Colonic mucosa (tissue), 4 donors: ENCODE data around the gene RPL27. TPM values are rescaled to one million over a fixed set of nuclear protein-coding genes. Genes with fewer than 3 reads are reported as not detected.

Experiments used
- DNase-seq: peaks from one replicate; pipeline ENCODE4 v3.0.0-alpha.2; 2020
- H3K27ac ChIP-seq: fragments of 200-600 bp; one replicate; pipeline ENCODE4 v1.8.0; 2021
- H3K27me3 ChIP-seq: fragments of 200-600 bp; one replicate; pipeline ENCODE4 v1.8.0; 2021
- H3K36me3 ChIP-seq: fragments of 200-600 bp; one replicate; pipeline ENCODE4 v1.8.0; 2021
- H3K4me1 ChIP-seq: fragments of 200-600 bp; one replicate; pipeline ENCODE4 v1.8.0; 2021; ENCODE audit warnings: mild to moderate bottlenecking
- H3K4me3 ChIP-seq: fragments of 200-600 bp; one replicate; pipeline ENCODE4 v1.8.0; 2021
- H3K9ac ChIP-seq, 2 donors: one replicate each; pipeline ENCODE4 v1.7.0; 2013; ENCODE audit warnings: control low read depth in 2 of 2, low read depth in 2 of 2, low read length in 2 of 2
- H3K9me3 ChIP-seq: fragments of 200-600 bp; one replicate; pipeline ENCODE4 v1.8.0; 2021
- intact Hi-C: fragments of 100-400 bp; cut with DNase I; formaldehyde crosslinking; loops from one replicate; pipeline ENCODE4 v1.14.1; 2022
- total RNA-seq, 2 donors: library from RNA; stranded (reverse); fragmentation: NEBNext Ultra II Directional in 1 of 2; extraction: Animal tissue kit (Norgen Biotek cat#: 25700) in 1 of 2; gene quantifications; one replicate each; pipeline ENCODE4 v1.2.1, GENCODE V29; 2021
- TF ChIP-seq, protein P1 (sequence below): fragments of 200-600 bp; IDR thresholded peaks from one replicate; pipeline ENCODE4 v1.8.0; 2022; ENCODE audit warnings: antibody characterized with exemption, mild to moderate bottlenecking
- donor health status: healthy.
- donor health status: DM: no; HTN: no; CAD: no.
- donor health status: DM: no; HTN: no; CAD: no.

The RPL27 gene
- total RNA-seq, 2 donors from 2014 or later: 707 to 851 TPM

DNA sequence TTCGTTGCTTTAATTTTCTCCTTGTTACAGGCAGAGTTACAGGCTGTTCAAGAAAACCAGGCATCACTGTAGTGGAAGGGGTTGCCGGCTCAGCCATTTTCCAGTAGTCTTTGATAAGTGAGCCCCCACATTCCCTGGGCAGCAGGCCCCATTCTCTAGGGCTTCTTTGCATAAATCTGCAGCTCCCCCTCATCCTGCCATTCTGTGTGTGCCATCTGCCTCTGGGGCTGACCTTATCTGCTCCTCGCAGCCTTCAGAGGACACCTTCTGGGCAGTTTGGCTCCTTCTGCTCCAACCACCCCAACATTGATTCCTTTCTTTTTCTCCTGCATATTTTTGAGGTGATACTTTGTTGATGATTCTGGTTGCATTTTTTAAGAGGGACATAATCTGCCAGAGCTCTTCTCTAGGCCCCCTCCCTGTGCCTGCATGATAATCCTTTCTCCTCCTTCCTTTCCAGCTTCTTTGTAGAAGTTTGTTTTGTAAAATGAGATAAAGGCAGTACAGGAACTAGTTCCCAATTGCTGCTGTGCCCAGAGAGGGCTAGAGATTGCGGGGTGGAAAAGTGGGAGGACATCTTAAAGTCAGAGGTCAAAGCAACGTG is 43.9 kb downstream of the RPL27 start:
- H3K9me3 ChIP-seq: no peaks in the 10 kb centered on the region
- no peak overlapping the region for H3K4me3 ChIP-seq
- TF ChIP-seq, protein P1, sequence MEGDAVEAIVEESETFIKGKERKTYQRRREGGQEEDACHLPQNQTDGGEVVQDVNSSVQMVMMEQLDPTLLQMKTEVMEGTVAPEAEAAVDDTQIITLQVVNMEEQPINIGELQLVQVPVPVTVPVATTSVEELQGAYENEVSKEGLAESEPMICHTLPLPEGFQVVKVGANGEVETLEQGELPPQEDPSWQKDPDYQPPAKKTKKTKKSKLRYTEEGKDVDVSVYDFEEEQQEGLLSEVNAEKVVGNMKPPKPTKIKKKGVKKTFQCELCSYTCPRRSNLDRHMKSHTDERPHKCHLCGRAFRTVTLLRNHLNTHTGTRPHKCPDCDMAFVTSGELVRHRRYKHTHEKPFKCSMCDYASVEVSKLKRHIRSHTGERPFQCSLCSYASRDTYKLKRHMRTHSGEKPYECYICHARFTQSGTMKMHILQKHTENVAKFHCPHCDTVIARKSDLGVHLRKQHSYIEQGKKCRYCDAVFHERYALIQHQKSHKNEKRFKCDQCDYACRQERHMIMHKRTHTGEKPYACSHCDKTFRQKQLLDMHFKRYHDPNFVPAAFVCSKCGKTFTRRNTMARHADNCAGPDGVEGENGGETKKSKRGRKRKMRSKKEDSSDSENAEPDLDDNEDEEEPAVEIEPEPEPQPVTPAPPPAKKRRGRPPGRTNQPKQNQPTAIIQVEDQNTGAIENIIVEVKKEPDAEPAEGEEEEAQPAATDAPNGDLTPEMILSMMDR: no peak
- no peaks in the 10 kb centered on the region for H3K4me1 ChIP-seq
- H3K9ac ChIP-seq: no peak overlapping the region
- intact Hi-C loops: loop anchor here (10.0 kb wide), 1 partner anchor 63 kb away; no protein-coding TSS in a partner anchor
- DNase-seq: no peak
- no peaks in the 10 kb centered on the region for H3K36me3 ChIP-seq
- H3K27me3 ChIP-seq: no peaks in the 10 kb centered on the region
- no peak overlapping the region for H3K27ac ChIP-seq

DNA sequence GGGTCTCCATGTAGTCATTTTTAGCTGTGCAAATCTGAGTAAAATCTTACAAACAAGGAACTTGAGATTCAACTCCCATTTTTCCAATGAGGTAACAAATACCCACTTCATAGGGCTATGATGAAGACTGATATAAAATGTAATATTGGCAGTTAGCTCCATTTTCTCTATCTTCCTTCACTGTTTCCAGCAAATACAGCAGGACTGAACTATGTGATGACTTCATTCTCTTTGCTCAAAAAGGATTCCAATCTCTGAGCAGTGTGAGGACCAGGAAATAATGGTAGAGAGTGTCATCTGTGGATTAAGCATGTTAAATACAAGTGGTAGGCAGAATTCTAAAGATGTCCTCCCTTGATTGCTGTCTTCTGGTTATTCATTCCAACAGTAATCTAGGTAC is 45.1 kb downstream of the RPL27 start:
- no peaks in the 10 kb centered on the region for H3K9me3 ChIP-seq
- no peak overlapping the region for H3K4me3 ChIP-seq
- DNase-seq: no peak
- H3K36me3 ChIP-seq: no peaks in the 10 kb centered on the region
- H3K27me3 ChIP-seq: no peaks in the 10 kb centered on the region
- no peak overlapping the region for H3K27ac ChIP-seq
- TF ChIP-seq, protein P1: no peak
- H3K4me1 ChIP-seq: no peaks in the 10 kb centered on the region
- H3K9ac ChIP-seq: no peak overlapping the region
- intact Hi-C loops: loop anchor here (10.0 kb wide), 1 partner anchor 61 kb away; no protein-coding TSS in a partner anchor

DNA sequence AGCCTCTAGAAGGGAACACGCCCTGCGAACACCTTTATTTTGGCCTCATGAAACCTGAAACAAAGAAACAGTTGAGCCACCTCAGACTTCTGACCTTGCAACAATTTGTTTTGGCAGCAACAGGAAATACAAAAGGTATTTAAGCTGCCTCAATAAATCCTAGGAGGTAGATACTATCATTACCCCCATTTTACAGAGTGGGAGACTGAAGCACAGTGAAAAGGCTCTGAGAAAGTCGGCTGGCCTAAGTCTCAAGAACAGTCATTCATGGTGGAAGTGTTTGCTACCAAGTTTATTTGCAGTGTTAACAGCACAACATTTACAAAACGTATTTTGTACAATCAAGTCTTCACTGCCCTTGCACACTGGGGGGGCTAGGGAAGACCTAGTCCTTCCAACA is 45.8 kb downstream of the RPL27 start:
- intact Hi-C loops: loop anchor here (10.0 kb wide), 1 partner anchor 61 kb away; no protein-coding TSS in a partner anchor
- Histone ChIP-seq H3K27ac (no peak overlapping the region), H3K9ac (no peak overlapping the region), H3K4me3 (no peak overlapping the region), H3K27me3 (no peaks in the 10 kb centered on the region), H3K36me3 (no peaks in the 10 kb centered on the region), H3K4me1 (no peaks in the 10 kb centered on the region), H3K9me3 (no peaks in the 10 kb centered on the region)
- TF ChIP-seq, protein P1: no peak
- no peak for DNase-seq

DNA sequence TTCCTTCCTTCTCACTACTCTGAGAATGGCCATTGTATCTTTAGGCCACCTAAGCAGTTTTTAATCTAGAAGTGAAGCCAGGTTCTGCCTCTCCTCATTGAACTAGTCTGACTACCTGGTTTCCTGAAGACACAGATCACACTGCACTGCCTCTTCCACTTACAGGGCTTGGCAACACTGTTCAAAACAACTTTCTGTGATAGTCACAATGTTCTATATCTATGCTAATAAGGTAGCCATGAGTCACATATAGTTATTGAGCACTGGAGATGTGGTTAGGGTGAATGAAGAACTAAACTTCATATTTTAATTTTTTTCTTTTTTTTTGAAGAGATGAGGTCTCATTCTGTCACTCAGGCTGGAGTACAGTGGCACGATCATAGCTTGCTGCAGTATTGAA is 53.8 kb downstream of the RPL27 start:
- H3K9me3 ChIP-seq: no peaks in the 10 kb centered on the region
- no peak for DNase-seq
- H3K27me3 ChIP-seq: no peaks in the 10 kb centered on the region
- no peak overlapping the region for H3K4me3 ChIP-seq
- H3K9ac ChIP-seq: no peak overlapping the region
- intact Hi-C loops: no loop called here
- no peak overlapping the region for H3K27ac ChIP-seq
- no peaks in the 10 kb centered on the region for H3K36me3 ChIP-seq
- TF ChIP-seq, protein P1: no peak
- H3K4me1 ChIP-seq: no peaks in the 10 kb centered on the region

Other genes starting within 250 kb of the RPL27 start
- 1 to 10 TPM; 3.5 to 8.4 TPM for gene RAMP2, start 237.2 kb upstream of the RPL27 start, total RNA-seq
- 100 to 1,000 TPM in 1 of 2 donors, 10 to 100 TPM in 1; 86.9 to 105 TPM for gene VPS25, start 225.0 kb upstream of the RPL27 start, total RNA-seq
- 10 to 100 TPM; 32.6 to 54.6 TPM for gene WNK4, start 217.8 kb upstream of the RPL27 start, total RNA-seq
- gene COA3, start 199.7 kb upstream of the RPL27 start, total RNA-seq: 100 to 1,000 TPM; 167 to 219 TPM
- under 1 TPM in 1 of 2 donors, not detected in 1; 0.61 TPM for gene CNTD1, start 199.6 kb upstream of the RPL27 start, total RNA-seq
- gene BECN1, start 174.1 kb upstream of the RPL27 start, total RNA-seq: 100 to 1,000 TPM; 118 to 145 TPM
- 100 to 1,000 TPM in 1 of 2 donors, 10 to 100 TPM in 1; 86.4 to 163 TPM for gene PSME3, start 165.0 kb upstream of the RPL27 start, total RNA-seq
- 1 to 10 TPM in 1 of 2 donors, under 1 TPM in 1; 0.32 to 1.1 TPM for gene AOC2, start 153.8 kb upstream of the RPL27 start, total RNA-seq
- gene AOC3, start 147.2 kb upstream of the RPL27 start, total RNA-seq: 10 to 100 TPM in 1 of 2 donors, 1 to 10 TPM in 1; 5.3 to 28.3 TPM
- gene G6PC1, start 97.6 kb upstream of the RPL27 start, total RNA-seq: under 1 TPM in 1 of 2 donors, not detected in 1; 0.40 TPM
- gene AARSD1, start 34.0 kb upstream of the RPL27 start, total RNA-seq: 10 to 100 TPM; 19.8 to 34.3 TPM
- gene PTGES3L, start 18.3 kb upstream of the RPL27 start, total RNA-seq: 1 to 10 TPM; 1.5 to 2.4 TPM
- gene RUNDC1, start 17.9 kb upstream of the RPL27 start, total RNA-seq: 10 to 100 TPM; 18.7 to 22.3 TPM
- gene IFI35, start 8.4 kb downstream of the RPL27 start, total RNA-seq: 10 to 100 TPM; 25.9 to 27.9 TPM
- 10 to 100 TPM; 33.2 to 61.5 TPM for gene VAT1, start 24.0 kb downstream of the RPL27 start, total RNA-seq
- under 1 TPM; 0.30 to 0.56 TPM for gene RND2, start 26.8 kb downstream of the RPL27 start, total RNA-seq
- 10 to 100 TPM in 1 of 2 donors, 1 to 10 TPM in 1; 9.5 to 44.1 TPM for gene BRCA1, start 126.9 kb downstream of the RPL27 start, total RNA-seq
- gene NBR1, start 172.8 kb downstream of the RPL27 start, total RNA-seq: 100 to 1,000 TPM in 1 of 2 donors, 10 to 100 TPM in 1; 92.8 to 159 TPM
- gene TMEM106A, start 213.5 kb downstream of the RPL27 start, total RNA-seq: 10 to 100 TPM in 1 of 2 donors, 1 to 10 TPM in 1; 4.8 to 10.2 TPM
- not detected for gene CCDC200, start 230.2 kb downstream of the RPL27 start, total RNA-seq
- 1,000 to 10,000 TPM; 2,735 to 6,693 TPM for gene RNU2-1, start 235.6 kb downstream of the RPL27 start, total RNA-seq